Muscle layer of duodenum (tissue), 2 donors: ENCODE data around the gene OSM.

Source experiments
- H3K27ac ChIP-seq: one replicate; pipeline ENCODE4 v1.7.0; 2013; ENCODE audit warnings: mild to moderate bottlenecking, low read length
- H3K27me3 ChIP-seq: one replicate; pipeline ENCODE4 v1.7.0; 2013; ENCODE audit warnings: low read depth, mild to moderate bottlenecking, control low read depth, low read length
- H3K36me3 ChIP-seq, 2 donors: one replicate each; pipeline ENCODE4 v1.7.0; 2013; ENCODE audit warnings: low read length in 2 of 2, control low read depth in 1 of 2, mild to moderate bottlenecking in 1 of 2; ENCODE audit not compliant: insufficient read depth in 2 of 2, control insufficient read depth in 1 of 2
- H3K4me1 ChIP-seq, 2 donors: one replicate each; pipeline ENCODE4 v1.7.0; 2013; ENCODE audit warnings: low read length in 2 of 2, mild to moderate bottlenecking in 2 of 2, control low read depth in 1 of 2, moderate library complexity in 1 of 2; ENCODE audit not compliant: insufficient read depth in 2 of 2, control insufficient read depth in 1 of 2
- H3K4me3 ChIP-seq, 2 donors: one replicate each; pipeline ENCODE4 v1.7.0; 2013; ENCODE audit warnings: low read length in 2 of 2, low read depth in 1 of 2, mild to moderate bottlenecking in 1 of 2
- H3K9me3 ChIP-seq, 2 donors: one replicate each; pipeline ENCODE4 v1.7.0; 2013; ENCODE audit warnings: low read length in 2 of 2, control low read depth in 1 of 2, mild to moderate bottlenecking in 1 of 2; ENCODE audit not compliant: control insufficient read depth in 1 of 2
- donor health status: healthy.

The OSM gene

DNA sequence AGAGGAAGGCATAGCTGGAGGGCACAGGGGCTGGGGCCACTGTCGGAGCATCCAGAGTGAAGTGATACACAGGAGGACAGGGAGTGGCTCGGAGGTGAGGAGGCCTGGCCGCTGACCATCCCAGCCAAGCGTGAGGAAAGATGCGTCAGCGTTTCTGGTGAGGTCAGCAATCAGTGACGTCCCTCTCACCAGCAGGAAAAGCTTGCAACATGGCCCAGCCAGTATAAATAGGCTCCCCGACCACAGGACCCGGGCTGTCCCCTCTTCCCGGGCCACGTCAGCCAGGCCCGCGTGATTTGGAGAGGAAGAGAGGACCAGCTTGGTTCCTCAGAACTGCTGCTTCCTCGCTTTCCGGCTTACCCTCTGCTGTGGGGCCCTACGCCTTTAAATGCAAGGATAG, 4.2 kb upstream of the OSM start:
- Histone ChIP-seq H3K4me1 (no peaks in the 10 kb centered on the region), H3K27me3 (no peaks in the 10 kb centered on the region), H3K27ac (no peak overlapping the region)

DNA sequence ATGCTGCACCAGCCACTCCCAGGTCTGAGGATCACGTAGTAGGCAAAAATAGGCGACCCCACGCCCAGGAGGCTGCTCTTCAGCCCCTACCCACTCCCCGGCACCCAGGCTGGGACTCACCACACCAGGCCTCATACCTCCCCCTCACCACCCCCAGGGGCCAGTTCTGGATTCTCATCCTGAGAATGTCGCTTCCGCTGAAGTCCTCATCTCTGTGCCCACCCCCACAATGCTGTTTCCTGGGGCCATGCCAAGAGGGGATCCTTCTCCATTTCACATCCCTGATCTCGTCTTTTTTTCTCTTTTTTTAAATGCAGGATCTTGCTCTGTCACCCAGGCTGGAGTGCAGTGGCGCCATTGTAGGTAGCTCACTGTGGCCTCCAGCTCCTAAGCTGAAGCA, 1.7 kb upstream of the OSM start:
- Histone ChIP-seq H3K4me3 (no peak overlapping the region), H3K9me3 (no peaks in the 10 kb centered on the region), H3K27ac (no peak overlapping the region), H3K4me1 (no peaks in the 10 kb centered on the region), H3K27me3 (no peaks in the 10 kb centered on the region), H3K36me3 (no peaks in the 10 kb centered on the region)

More for the DNA sequence above, 4.2 kb upstream of the OSM start:
- H3K4me3 ChIP-seq = no peak overlapping the region
- no peaks in the 10 kb centered on the region for H3K9me3 ChIP-seq
- H3K36me3 ChIP-seq = no peaks in the 10 kb centered on the region

DNA sequence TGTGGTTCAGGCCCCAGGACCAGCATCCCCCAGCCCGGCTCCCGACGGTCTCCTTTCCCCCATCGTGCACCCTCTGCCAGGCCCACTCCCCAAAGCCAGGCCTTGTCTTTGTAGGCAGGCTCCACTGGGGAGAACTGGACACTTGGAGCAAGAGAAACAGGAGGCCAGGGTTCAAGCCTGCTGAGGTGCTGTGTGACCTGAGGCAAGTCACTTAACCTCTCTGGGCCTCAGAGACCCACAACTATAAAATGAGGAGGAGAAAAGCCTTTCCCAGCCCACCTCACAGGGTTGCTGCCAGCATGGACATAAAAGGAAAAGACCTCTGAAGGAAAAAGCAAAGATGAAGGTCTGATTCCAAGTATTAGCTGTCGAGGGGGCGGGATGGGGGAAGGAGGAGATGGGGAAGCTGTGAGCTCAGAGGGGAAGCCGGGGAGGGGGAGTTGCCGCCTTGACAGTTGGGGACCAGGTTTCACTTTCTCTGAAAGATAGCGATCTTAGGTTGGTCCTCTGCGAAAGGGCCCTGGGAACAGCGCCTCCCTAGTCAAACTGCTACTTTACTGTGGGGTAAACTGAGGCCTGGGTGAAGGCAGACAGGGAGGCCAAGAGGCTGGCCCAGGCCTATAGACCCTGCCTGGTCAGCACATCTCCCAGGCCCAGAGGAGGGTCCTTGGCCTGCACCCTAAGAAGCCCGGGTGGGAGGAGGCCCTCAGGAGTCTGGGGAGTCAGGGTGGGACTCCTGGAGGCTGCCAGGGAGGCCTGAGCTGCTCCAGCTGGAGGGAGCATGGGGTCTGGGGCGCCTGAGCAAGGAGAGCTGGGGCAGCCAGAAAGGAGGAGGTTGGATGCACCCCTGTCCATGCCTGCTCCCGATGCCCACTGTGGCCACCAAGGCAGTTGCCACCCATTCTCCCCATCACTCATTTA, 991 bp upstream of the OSM start:
- Histone ChIP-seq H3K36me3 (no peaks in the 10 kb centered on the region), H3K4me1 (peaks cover 0 to 4% of the 10 kb centered on the region in 2 donors), H3K27ac (peak overlapping the region; percentile 51), H3K27me3 (no peaks in the 10 kb centered on the region), H3K9me3 (no peaks in the 10 kb centered on the region), H3K4me3 (peak overlapping the region; percentile 31 to 37)

DNA sequence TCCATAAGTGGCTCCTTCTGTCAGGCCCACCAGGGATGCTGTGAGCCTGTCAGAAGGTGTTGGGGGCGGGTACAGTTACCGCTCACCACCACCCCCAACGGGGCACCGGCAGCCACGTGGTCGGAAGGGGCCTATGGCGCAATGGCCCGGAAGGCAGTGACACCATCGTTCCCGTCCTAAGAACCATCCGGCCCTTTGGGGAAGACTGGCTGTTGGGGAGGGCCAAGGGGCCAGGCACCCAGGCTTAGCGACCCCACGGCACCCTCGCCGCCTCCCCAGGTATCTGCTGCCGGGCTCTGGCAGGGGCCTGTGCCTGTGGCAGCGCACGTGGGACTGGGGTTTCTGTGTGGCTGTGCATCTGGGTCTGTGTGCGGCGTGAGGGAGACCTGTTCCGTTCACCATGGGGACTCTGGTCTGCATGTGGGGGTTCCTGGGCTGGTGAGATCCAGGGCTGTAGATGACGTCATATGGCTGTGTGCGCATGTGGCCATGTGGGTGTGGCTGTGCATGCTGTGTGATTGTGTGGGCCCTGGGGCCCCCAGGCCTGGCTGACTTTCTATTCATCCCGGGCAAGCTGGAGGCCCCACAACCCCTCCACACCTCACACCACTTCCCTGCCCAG, 717 bp downstream of the OSM start:
- Histone ChIP-seq H3K27me3 (no peaks in the 10 kb centered on the region), H3K4me3 (peak overlapping the region; percentile 50 to 53), H3K4me1 (peaks cover 0 to 4% of the 10 kb centered on the region in 2 donors), H3K36me3 (no peaks in the 10 kb centered on the region), H3K9me3 (no peaks in the 10 kb centered on the region), H3K27ac (peak overlapping the region; percentile 56)

DNA sequence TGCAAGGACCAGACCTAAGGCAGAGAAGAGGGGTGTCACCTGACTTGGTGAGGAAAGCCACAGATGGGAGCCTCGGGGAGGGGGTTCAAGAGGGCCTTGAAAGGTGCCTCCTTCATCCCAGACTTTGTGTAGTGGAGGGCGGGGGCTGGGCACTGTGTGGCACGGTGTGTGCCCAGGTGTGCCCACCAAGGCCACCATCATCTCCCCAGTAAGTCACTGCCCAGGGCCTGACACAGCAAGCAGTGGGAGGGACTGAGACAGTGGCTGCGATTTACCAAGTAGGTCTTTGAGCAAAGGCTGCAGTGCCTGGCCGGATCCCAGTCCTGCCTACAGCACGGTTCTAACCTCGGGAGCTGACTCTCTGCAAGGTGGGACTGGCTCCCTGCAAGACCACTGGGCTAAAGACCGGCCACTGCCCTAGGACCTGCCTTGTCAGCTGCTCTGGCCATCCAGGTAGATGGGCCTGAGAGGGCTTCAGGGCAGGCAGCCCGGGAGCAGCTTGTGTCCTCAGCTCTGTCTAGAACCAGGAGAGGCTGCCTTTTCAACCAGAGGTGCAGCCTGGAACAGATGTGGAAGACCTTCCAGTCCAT, 1.4 kb downstream of the OSM start:
- Histone ChIP-seq H3K27ac (no peak overlapping the region), H3K4me3 (peak overlapping the region in 1 of 2 donors; percentile 53), H3K36me3 (no peaks in the 10 kb centered on the region), H3K27me3 (no peaks in the 10 kb centered on the region), H3K4me1 (peaks cover 0 to 4% of the 10 kb centered on the region in 2 donors), H3K9me3 (no peaks in the 10 kb centered on the region)

DNA sequence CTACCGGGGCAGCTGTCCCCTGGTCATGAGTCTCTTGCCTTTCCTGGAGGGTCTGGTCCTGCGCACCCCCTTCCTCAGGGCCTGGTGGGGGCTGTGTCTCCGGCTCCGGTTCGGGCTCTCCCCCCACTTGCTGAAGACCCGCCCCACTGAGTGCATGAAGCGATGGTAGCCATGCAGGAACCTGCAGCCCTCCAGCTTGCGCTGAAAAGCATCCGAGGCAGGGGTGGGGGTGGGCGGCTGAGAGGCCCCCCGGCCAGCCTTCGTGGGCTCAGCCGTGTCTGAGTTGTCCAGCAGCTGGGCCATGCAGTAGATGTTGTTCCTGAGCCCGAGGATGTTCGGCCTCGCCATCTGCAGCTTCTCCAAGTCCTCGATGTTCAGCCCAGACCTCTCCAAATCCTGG, 2.8 kb downstream of the OSM start:
- Histone ChIP-seq H3K9me3 (no peaks in the 10 kb centered on the region), H3K27ac (no peak overlapping the region), H3K27me3 (no peaks in the 10 kb centered on the region), H3K4me1 (peaks cover 0 to 4% of the 10 kb centered on the region in 2 donors), H3K36me3 (no peaks in the 10 kb centered on the region), H3K4me3 (no peak overlapping the region)

DNA sequence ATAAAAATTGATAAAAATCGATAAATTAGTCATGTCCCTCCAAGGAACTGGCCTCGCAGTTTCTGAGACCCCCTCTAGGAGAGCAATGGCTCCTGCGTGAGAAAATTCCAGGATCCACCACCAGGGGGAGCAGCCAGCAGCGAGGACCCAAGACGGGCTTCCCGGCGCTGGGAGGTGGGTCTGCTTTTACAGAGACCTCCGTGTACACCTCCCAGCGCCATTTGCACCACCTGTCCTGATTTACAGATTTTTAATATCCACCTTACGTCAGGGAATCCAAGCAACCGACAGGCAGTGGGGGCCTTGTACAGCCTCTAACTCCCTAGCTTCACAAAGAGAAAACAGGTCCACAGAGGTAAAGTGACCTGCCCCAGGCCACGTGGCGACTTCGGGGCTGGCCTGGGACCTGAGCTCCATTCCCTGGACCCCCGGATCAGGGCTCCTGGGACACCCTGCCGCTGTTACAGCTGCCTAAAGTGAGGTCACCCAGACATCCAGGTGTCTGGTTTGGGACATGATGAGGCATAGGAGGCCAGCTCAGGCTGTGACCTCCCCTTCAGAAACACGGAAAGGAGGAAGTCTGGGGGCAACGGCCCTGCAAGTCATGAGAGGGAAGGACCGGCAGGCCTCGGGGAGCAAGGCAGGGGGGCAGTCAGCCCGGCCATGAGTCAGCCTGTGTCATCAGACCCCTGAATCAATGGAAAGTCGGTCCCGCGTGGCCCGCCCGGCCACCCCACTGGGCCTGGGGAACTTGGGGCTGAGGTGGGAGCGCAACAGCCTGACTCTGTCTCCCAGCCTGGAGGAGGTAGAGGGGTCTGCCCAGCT, 3.5 kb downstream of the OSM start:
- Histone ChIP-seq H3K36me3 (no peaks in the 10 kb centered on the region), H3K4me1 (peaks cover 0 to 4% of the 10 kb centered on the region in 2 donors), H3K27ac (no peak overlapping the region), H3K9me3 (no peaks in the 10 kb centered on the region), H3K27me3 (no peaks in the 10 kb centered on the region), H3K4me3 (peak overlapping the region; percentile 27 to 37)

DNA sequence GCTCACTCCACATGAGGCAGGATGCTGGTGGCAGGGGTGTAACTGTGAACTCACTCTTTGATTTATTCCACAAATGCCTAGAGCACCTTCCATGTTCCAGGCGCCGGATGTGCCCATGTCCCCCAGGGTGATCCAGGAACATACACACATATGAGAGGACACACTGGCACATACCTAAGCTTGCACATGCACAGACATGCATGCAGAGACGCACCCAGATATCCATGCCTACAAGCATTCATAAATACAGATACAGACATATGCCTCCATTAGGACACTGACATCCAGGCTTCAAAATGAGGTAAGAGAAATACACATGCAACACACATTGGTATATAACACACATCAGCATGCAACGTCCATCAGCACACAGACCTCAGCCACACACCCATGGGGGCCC, 4.5 kb downstream of the OSM start:
- no peak overlapping the region for H3K27ac ChIP-seq
- H3K4me1 ChIP-seq = peaks cover 0 to 4% of the 10 kb centered on the region in 2 donors
- no peaks in the 10 kb centered on the region for H3K27me3 ChIP-seq
- H3K9me3 ChIP-seq = no peaks in the 10 kb centered on the region
- H3K36me3 ChIP-seq = no peaks in the 10 kb centered on the region
- H3K4me3 ChIP-seq = no peak overlapping the region

DNA sequence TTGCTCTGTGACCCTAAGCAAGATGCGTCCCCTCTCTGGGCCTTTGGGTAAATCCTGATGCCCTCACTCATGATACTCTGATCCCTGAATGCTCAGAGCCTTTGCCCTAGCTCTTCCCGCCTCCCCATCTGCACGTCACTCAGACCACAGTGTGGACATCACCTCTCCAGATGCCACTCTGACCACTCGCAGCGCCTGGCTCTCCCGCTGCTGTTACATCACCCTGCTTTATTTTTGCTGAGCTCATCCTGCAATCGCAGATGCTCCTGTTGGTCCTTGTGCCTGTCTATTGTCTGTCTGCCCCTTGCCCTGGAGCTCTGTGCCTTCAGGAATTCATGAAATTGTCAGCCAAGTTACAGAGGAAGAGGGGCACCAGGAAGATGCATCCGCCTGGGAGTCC, 5.5 kb downstream of the OSM start:
- H3K4me1 ChIP-seq = peaks cover 0 to 9% of the 10 kb centered on the region in 2 donors
- H3K9me3 ChIP-seq = no peaks in the 10 kb centered on the region
- no peaks in the 10 kb centered on the region for H3K36me3 ChIP-seq
- H3K27me3 ChIP-seq = no peaks in the 10 kb centered on the region
- no peak overlapping the region for H3K4me3 ChIP-seq
- no peak overlapping the region for H3K27ac ChIP-seq

DNA sequence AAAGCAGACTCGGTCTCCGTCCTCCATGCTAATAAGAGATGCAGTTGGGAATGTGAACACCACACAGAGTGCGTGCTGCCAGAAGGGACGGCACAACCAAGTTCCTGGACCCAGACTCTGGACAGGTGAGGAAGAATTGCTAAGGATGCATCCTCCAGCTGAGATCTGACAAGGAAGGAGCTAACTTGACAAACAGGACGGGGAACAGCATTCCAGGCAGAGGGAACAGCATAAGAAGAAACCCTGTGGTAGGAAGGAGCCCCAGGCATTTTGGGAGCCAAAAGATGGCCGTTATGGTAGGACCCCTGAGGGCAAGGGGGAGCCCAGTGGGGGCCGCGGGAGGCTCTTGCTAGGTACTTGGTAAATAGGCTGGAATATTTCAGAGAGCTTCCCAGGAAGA, 6.0 kb downstream of the OSM start:
- Histone ChIP-seq H3K9me3 (no peaks in the 10 kb centered on the region), H3K4me3 (no peak overlapping the region), H3K27me3 (no peaks in the 10 kb centered on the region), H3K4me1 (peaks cover 0 to 13% of the 10 kb centered on the region in 2 donors), H3K27ac (no peak overlapping the region), H3K36me3 (no peaks in the 10 kb centered on the region)

DNA sequence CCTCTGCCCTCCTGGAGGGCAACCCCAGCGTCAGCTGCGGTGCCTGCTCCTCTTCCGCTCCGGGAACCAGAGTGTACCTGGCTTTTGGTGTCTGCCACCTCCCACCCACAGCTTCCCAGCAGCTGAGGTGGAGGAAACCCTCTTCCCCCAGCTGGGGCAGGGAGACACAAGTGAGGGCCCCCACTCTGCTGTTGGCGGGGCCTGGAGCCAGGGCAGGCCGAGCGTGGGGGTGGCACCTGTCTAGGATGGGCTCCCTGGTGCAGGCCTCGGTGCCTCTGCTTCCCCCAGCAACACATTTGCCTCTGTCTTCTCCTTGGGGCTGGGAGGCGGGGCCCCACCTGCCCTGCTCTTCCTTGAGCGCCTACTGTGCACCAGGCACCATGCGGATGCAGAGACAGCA, 6.4 kb downstream of the OSM start:
- Histone ChIP-seq H3K4me1 (peaks cover 0 to 14% of the 10 kb centered on the region in 2 donors), H3K27me3 (no peaks in the 10 kb centered on the region), H3K27ac (no peak overlapping the region)

More for the DNA sequence above, 6.4 kb downstream of the OSM start:
- no peak overlapping the region for H3K4me3 ChIP-seq
- no peaks in the 10 kb centered on the region for H3K9me3 ChIP-seq
- no peaks in the 10 kb centered on the region for H3K36me3 ChIP-seq
